Stimulated activated naive CD8-positive, alpha-beta T cell treated with anti-CD3 and anti-CD28 coated beads, Interleukin-15, Interleukin-2, amounts not matched to agents 100 ng/mL and 50 ng/mL, for 24 hours (primary cell): ENCODE data around the gene C12orf50.
"Not testable (repeated sequence)": the region's sequence is repeated elsewhere in the genome, so short reads cannot be mapped to it uniquely, and the experiment has no call there.

Experiments
- H3K27ac Mint-ChIP-seq: one replicate; pipeline ENCODE4 v1.8.0; 2021; ENCODE audit warnings: mild to moderate bottlenecking, mixed read lengths
- H3K27me3 Mint-ChIP-seq: one replicate; pipeline ENCODE4 v1.8.0; 2021; ENCODE audit warnings: mixed read lengths
- H3K36me3 Mint-ChIP-seq: one replicate; pipeline ENCODE4 v1.8.0; 2021; ENCODE audit warnings: low read depth, mixed read lengths
- H3K4me1 Mint-ChIP-seq: one replicate; pipeline ENCODE4 v1.8.0; 2021; ENCODE audit warnings: low read depth, mixed read lengths
- H3K4me3 Mint-ChIP-seq: one replicate; pipeline ENCODE4 v1.8.0; 2021; ENCODE audit warnings: mild to moderate bottlenecking, mixed read lengths
- H3K9me3 Mint-ChIP-seq: one replicate; pipeline ENCODE4 v1.8.0; 2021; ENCODE audit warnings: mixed read lengths

C12orf50 gene

GRCh38 chr12:88029093-88029665 is at the start of gene C12orf50:
C12orf50 (minus strand) TSS chr12:88029401; CDS start chr12:88026962, 2,439 bp downstream.
- Mint-ChIP-seq H3K27ac (no peak within 1 kb of the TSS), H3K9me3 (no peaks in the 10 kb centered on the region), H3K4me3 (no peak within 1 kb of the TSS)

GRCh38 chr12:88067301-88067700 is 38.1 kb upstream of the C12orf50 start:
- no peak overlapping the region for H3K4me3 Mint-ChIP-seq
- no peaks in the 10 kb centered on the region for H3K9me3 Mint-ChIP-seq
- H3K27me3 Mint-ChIP-seq: no peaks in the 10 kb centered on the region
- peaks cover 13% of the 10 kb centered on the region for H3K4me1 Mint-ChIP-seq
- H3K36me3 Mint-ChIP-seq: peaks cover 52% of the 10 kb centered on the region
- no peak overlapping the region for H3K27ac Mint-ChIP-seq

More at GRCh38 chr12:88029093-88029665, at the start of gene C12orf50:
- Mint-ChIP-seq H3K4me1 (peaks cover 4% of the 10 kb centered on the region), H3K36me3 (no peaks in the 10 kb centered on the region), H3K27me3 (peaks cover 10% of the 10 kb centered on the region)

GRCh38 chr12:88063375-88063774 is 34.2 kb upstream of the C12orf50 start:
- Mint-ChIP-seq H3K36me3 (peaks cover 51% of the 10 kb centered on the region), H3K4me3 (no peak overlapping the region), H3K9me3 (no peaks in the 10 kb centered on the region), H3K4me1 (peaks cover 13% of the 10 kb centered on the region), H3K27me3 (no peaks in the 10 kb centered on the region), H3K27ac (no peak overlapping the region)

GRCh38 chr12:88062474-88062873 is 33.3 kb upstream of the C12orf50 start:
- Mint-ChIP-seq H3K27me3 (no peaks in the 10 kb centered on the region), H3K9me3 (no peaks in the 10 kb centered on the region), H3K4me1 (peaks cover 13% of the 10 kb centered on the region), H3K36me3 (peaks cover 56% of the 10 kb centered on the region), H3K4me3 (no peak overlapping the region), H3K27ac (no peak overlapping the region)

GRCh38 chr12:88058719-88059077 is 29.5 kb upstream of the C12orf50 start:
- peaks cover 63% of the 10 kb centered on the region for H3K36me3 Mint-ChIP-seq
- H3K27me3 Mint-ChIP-seq: no peaks in the 10 kb centered on the region
- no peak overlapping the region for H3K4me3 Mint-ChIP-seq
- peaks cover 13% of the 10 kb centered on the region for H3K4me1 Mint-ChIP-seq
- H3K27ac Mint-ChIP-seq: no peak overlapping the region
- no peaks in the 10 kb centered on the region for H3K9me3 Mint-ChIP-seq

GRCh38 chr12:88057994-88058718 is 29.0 kb upstream of the C12orf50 start:
- H3K36me3 Mint-ChIP-seq: peaks cover 59% of the 10 kb centered on the region
- peaks cover 8% of the 10 kb centered on the region for H3K4me1 Mint-ChIP-seq
- H3K27ac Mint-ChIP-seq: no peak overlapping the region
- H3K9me3 Mint-ChIP-seq: no peaks in the 10 kb centered on the region
- no peak overlapping the region for H3K4me3 Mint-ChIP-seq
- no peaks in the 10 kb centered on the region for H3K27me3 Mint-ChIP-seq

GRCh38 chr12:88056571-88056970 is 27.4 kb upstream of the C12orf50 start:
- H3K36me3 Mint-ChIP-seq: peaks cover 57% of the 10 kb centered on the region
- H3K9me3 Mint-ChIP-seq: no peaks in the 10 kb centered on the region
- H3K27me3 Mint-ChIP-seq: no peaks in the 10 kb centered on the region
- no peak overlapping the region for H3K27ac Mint-ChIP-seq
- no peaks in the 10 kb centered on the region for H3K4me1 Mint-ChIP-seq
- no peak overlapping the region for H3K4me3 Mint-ChIP-seq

GRCh38 chr12:88052686-88053085 is 23.5 kb upstream of the C12orf50 start:
- Mint-ChIP-seq H3K4me3 (no peak overlapping the region), H3K36me3 (peaks cover 40% of the 10 kb centered on the region), H3K27ac (no peak overlapping the region), H3K27me3 (no peaks in the 10 kb centered on the region), H3K9me3 (no peaks in the 10 kb centered on the region), H3K4me1 (no peaks in the 10 kb centered on the region)

GRCh38 chr12:88044035-88044434 is 14.8 kb upstream of the C12orf50 start:
- Mint-ChIP-seq H3K27ac (no peak overlapping the region), H3K27me3 (no peaks in the 10 kb centered on the region), H3K9me3 (no peaks in the 10 kb centered on the region), H3K4me3 (no peak overlapping the region), H3K4me1 (peaks cover 9% of the 10 kb centered on the region), H3K36me3 (peaks cover 63% of the 10 kb centered on the region)

GRCh38 chr12:88037770-88038169 is 8.6 kb upstream of the C12orf50 start:
- Mint-ChIP-seq H3K9me3 (no peaks in the 10 kb centered on the region), H3K4me1 (peaks cover 53% of the 10 kb centered on the region), H3K27me3 (no peaks in the 10 kb centered on the region), H3K27ac (no peak overlapping the region), H3K36me3 (peaks cover 36% of the 10 kb centered on the region), H3K4me3 (no peak overlapping the region)

- Mint-ChIP-seq H3K4me3 (peak overlapping the region; percentile 96), H3K4me1 (peaks cover 53% of the 10 kb centered on the region), H3K27me3 (no peaks in the 10 kb centered on the region), H3K9me3 (no peaks in the 10 kb centered on the region), H3K36me3 (peaks cover 36% of the 10 kb centered on the region), H3K27ac (peak overlapping the region; percentile 72)
These were observed 7.3 kb upstream of the C12orf50 start for GRCh38 chr12:88036353-88036965.

- Mint-ChIP-seq H3K27ac (peak overlapping the region; percentile 36), H3K4me3 (peak overlapping the region; percentile 96), H3K4me1 (peaks cover 53% of the 10 kb centered on the region), H3K36me3 (peaks cover 30% of the 10 kb centered on the region), H3K27me3 (no peaks in the 10 kb centered on the region), H3K9me3 (no peaks in the 10 kb centered on the region)
These were observed 6.7 kb upstream of the C12orf50 start for GRCh38 chr12:88035907-88036289.

- Mint-ChIP-seq H3K4me3 (peak overlapping the region; percentile 96), H3K27me3 (no peaks in the 10 kb centered on the region), H3K9me3 (no peaks in the 10 kb centered on the region), H3K27ac (peak overlapping the region; percentile 94), H3K36me3 (peaks cover 28% of the 10 kb centered on the region), H3K4me1 (peaks cover 53% of the 10 kb centered on the region)
These were observed 6.2 kb upstream of the C12orf50 start for GRCh38 chr12:88035271-88035906.

GRCh38 chr12:88031161-88031560 is 2.0 kb upstream of the C12orf50 start:
- H3K36me3 Mint-ChIP-seq, H3K4me3 Mint-ChIP-seq, H3K27me3 Mint-ChIP-seq, H3K27ac Mint-ChIP-seq, H3K9me3 Mint-ChIP-seq: not testable (repeated sequence)
- H3K4me1 Mint-ChIP-seq: peaks cover 16% of the 10 kb centered on the region

GRCh38 chr12:88026196-88026595 is 3.0 kb downstream of the C12orf50 start:
- Mint-ChIP-seq H3K9me3 (no peaks in the 10 kb centered on the region), H3K36me3 (no peaks in the 10 kb centered on the region), H3K4me1 (no peaks in the 10 kb centered on the region), H3K27me3 (peaks cover 15% of the 10 kb centered on the region), H3K27ac (no peak overlapping the region), H3K4me3 (no peak overlapping the region)
